Breast epithelium (tissue), 3 donors: ENCODE data around the gene PITRM1.

Experiments used
- POLR2A ChIP-seq: fragments of 450-650 bp; IDR thresholded peaks from one replicate; pipeline ENCODE4 v1.6.1; 2016; ENCODE audit warnings: antibody characterized with exemption, mild to moderate bottlenecking, moderate library complexity
- POLR2AphosphoS5 ChIP-seq, 3 donors: sonication (generic); formaldehyde crosslinking; IDR thresholded peaks; one replicate each; pipeline ENCODE4 v1.6.1; 2017; ENCODE audit warnings: antibody characterized with exemption in 3 of 3
- TF ChIP-seq, protein P1 (sequence below), 3 donors: fragments of 450-650 bp; IDR thresholded peaks; one replicate each; pipeline ENCODE4 v1.5.1; 2016 to 2017; ENCODE audit warnings: antibody characterized with exemption in 3 of 3, mild to moderate bottlenecking in 3 of 3, moderate library complexity in 3 of 3

DNA sequence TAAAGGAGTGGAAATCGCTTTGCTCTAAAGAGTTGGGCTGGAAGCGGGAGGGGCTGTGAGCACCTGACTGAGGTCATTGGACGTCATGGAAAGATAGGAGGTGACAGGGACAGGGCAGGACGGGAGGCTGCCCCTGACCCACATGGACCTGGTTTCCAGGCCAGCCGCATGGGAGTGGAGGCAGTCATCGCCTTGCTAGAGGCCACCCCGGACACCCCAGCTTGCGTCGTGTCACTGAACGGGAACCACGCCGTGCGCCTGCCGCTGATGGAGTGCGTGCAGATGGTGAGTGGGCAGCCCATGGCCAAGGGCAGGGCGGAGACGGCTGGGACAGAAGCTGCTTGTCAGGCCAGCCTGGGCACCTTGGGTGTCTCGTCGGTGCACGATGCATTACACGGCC lies 63.4 kb downstream of the PITRM1 start:
- TF ChIP-seq, protein P1, sequence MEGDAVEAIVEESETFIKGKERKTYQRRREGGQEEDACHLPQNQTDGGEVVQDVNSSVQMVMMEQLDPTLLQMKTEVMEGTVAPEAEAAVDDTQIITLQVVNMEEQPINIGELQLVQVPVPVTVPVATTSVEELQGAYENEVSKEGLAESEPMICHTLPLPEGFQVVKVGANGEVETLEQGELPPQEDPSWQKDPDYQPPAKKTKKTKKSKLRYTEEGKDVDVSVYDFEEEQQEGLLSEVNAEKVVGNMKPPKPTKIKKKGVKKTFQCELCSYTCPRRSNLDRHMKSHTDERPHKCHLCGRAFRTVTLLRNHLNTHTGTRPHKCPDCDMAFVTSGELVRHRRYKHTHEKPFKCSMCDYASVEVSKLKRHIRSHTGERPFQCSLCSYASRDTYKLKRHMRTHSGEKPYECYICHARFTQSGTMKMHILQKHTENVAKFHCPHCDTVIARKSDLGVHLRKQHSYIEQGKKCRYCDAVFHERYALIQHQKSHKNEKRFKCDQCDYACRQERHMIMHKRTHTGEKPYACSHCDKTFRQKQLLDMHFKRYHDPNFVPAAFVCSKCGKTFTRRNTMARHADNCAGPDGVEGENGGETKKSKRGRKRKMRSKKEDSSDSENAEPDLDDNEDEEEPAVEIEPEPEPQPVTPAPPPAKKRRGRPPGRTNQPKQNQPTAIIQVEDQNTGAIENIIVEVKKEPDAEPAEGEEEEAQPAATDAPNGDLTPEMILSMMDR (IDR thresholded peaks at IDR 0.05), result no peak
- TF ChIP-seq POLR2A (no peak), POLR2AphosphoS5 (IDR thresholded peaks at IDR 0.05) (no peak)
